Measurements from ENCODE around the gene CEP170.
"Not testable (repeated sequence)": the region's sequence is repeated elsewhere in the genome, so short reads cannot be mapped to it uniquely, and the experiment has no call there.

DNA sequence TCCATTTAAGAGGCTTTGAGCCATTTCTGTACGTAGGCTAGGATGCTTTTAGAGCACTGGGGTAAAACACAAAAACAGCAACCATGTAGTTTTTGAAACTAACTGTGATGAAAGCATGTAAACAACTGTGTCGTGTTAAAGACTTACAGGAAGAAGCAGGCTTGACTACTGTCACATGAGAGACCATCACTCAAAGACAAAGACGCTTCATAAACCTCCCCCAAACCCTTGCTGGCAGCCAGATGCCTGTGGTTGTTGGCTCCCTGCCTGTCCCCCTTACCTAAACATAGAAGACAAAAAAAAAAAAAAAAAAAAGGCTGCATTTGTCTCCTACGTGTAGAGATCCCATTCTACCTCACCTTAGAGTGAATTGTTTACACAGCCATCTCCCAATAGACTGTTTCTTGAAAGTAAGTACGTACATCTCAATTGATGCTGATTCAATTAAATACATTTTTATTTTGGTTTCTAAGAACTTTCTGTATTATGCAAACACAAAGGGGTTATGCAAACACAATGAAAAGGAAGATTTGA is 132.1 kb downstream of the CEP170 start:
- TF ChIP-seq, protein P1, sequence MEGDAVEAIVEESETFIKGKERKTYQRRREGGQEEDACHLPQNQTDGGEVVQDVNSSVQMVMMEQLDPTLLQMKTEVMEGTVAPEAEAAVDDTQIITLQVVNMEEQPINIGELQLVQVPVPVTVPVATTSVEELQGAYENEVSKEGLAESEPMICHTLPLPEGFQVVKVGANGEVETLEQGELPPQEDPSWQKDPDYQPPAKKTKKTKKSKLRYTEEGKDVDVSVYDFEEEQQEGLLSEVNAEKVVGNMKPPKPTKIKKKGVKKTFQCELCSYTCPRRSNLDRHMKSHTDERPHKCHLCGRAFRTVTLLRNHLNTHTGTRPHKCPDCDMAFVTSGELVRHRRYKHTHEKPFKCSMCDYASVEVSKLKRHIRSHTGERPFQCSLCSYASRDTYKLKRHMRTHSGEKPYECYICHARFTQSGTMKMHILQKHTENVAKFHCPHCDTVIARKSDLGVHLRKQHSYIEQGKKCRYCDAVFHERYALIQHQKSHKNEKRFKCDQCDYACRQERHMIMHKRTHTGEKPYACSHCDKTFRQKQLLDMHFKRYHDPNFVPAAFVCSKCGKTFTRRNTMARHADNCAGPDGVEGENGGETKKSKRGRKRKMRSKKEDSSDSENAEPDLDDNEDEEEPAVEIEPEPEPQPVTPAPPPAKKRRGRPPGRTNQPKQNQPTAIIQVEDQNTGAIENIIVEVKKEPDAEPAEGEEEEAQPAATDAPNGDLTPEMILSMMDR (IDR thresholded peaks at IDR 0.05; ENCODE audit: borderline replicate concordance, extremely low read depth, low read length, poor library complexity, severe bottlenecking), result not testable (repeated sequence)
- TF ChIP-seq EZH2 (IDR thresholded peaks at IDR 0.05; ENCODE audit: borderline replicate concordance, low read depth, low read length, severe bottlenecking), result not testable (repeated sequence)
